Neural progenitor cell (in vitro differentiated cells): ENCODE measurements around the gene FLT3. TPM values are rescaled to one million over a fixed set of nuclear protein-coding genes. Genes with fewer than 3 reads are reported as not detected.
A peak's percentile ranks its signal among the peaks of the same experiment; 100 is the strongest.

Experiments used
- DNase-seq: peaks from one replicate; pipeline ENCODE4 v3.0.0-alpha.2; 2016; ENCODE audit warnings: low spot score
- H2AFZ ChIP-seq: fragments of 200-600 bp; sonication (generic); replicated peaks from 2 replicates; pipeline ENCODE4 v1.6.1; 2016; ENCODE audit warnings: antibody characterized with exemption
- H3F3A ChIP-seq: fragments of 200-600 bp; sonication (generic); 2 replicates; pipeline ENCODE4 v1.6.1; 2016; ENCODE audit warnings: antibody characterized with exemption, low read depth
- H3K27ac ChIP-seq: fragments of 200-600 bp; sonication (generic); 2 replicates; pipeline ENCODE4 v1.5.1; 2016; ENCODE audit warnings: mild to moderate bottlenecking
- H3K27me3 ChIP-seq: fragments of 200-600 bp; sonication (generic); 2 replicates; pipeline ENCODE4 v1.6.1; 2016; ENCODE audit warnings: mild to moderate bottlenecking, moderate library complexity
- H3K36me3 ChIP-seq: fragments of 200-600 bp; sonication (generic); 2 replicates; pipeline ENCODE4 v1.5.1; 2016
- H3K4me1 ChIP-seq: fragments of 200-600 bp; sonication (generic); 2 replicates; pipeline ENCODE4 v1.6.1; 2016; ENCODE audit warnings: mixed run types
- H3K4me2 ChIP-seq: fragments of 200-600 bp; sonication (generic); 2 replicates; pipeline ENCODE4 v1.6.1; 2016
- H3K4me3 ChIP-seq: fragments of 200-600 bp; sonication (generic); 2 replicates; pipeline ENCODE4 v1.5.1; 2016
- H3K79me2 ChIP-seq: fragments of 200-600 bp; sonication (generic); 2 replicates; pipeline ENCODE4 v1.6.1; 2016; ENCODE audit warnings: low read depth
- H3K9ac ChIP-seq: fragments of 200-600 bp; sonication (generic); 2 replicates; pipeline ENCODE4 v1.6.1; 2016
- H3K9me3 ChIP-seq: fragments of 200-600 bp; sonication (generic); 2 replicates; pipeline ENCODE4 v1.5.1; 2016; ENCODE audit warnings: low read depth
- H4K20me1 ChIP-seq: fragments of 200-600 bp; sonication (generic); 2 replicates; pipeline ENCODE4 v1.6.1; 2016; ENCODE audit warnings: low read depth
- H3K27ac Mint-ChIP-seq: 3 replicates; pipeline ENCODE4 v1.8.0; 2021; ENCODE audit warnings: mixed read lengths
- H3K27me3 Mint-ChIP-seq: 2 replicates; pipeline ENCODE4 v1.8.0; 2022; ENCODE audit warnings: low read depth, mild to moderate bottlenecking, inconsistent platforms, moderate library complexity, mixed read lengths; ENCODE audit not compliant: insufficient read depth
- H3K36me3 Mint-ChIP-seq: 3 replicates; pipeline ENCODE4 v1.8.0; 2021; ENCODE audit warnings: mixed read lengths
- H3K4me1 Mint-ChIP-seq: 3 replicates; pipeline ENCODE4 v1.8.0; 2021; ENCODE audit warnings: mixed read lengths
- H3K4me3 Mint-ChIP-seq: 3 replicates; pipeline ENCODE4 v1.8.0; 2021; ENCODE audit warnings: mild to moderate bottlenecking, moderate library complexity, mixed read lengths
- H3K9me3 Mint-ChIP-seq: 3 replicates; pipeline ENCODE4 v1.8.0; 2020; ENCODE audit warnings: mixed read lengths
- CTCF ChIP-seq: fragments of 200-600 bp; sonication (generic); IDR thresholded peaks from 2 replicates; pipeline ENCODE4 v1.5.1; 2017; ENCODE audit warnings: antibody characterized with exemption, mild to moderate bottlenecking
- EZH2 ChIP-seq: fragments of 200-600 bp; sonication (generic); IDR thresholded peaks from 2 replicates; pipeline ENCODE4 v1.6.1; 2017; ENCODE audit warnings: antibody characterized with exemption, mild to moderate bottlenecking, moderate library complexity
- EZH2phosphoT487 ChIP-seq: fragments of 200-600 bp; sonication (generic); IDR thresholded peaks from 2 replicates; pipeline ENCODE4 v1.6.1; 2017; ENCODE audit warnings: antibody characterized with exemption
- total RNA-seq: library from RNA; depleted of rRNA; stranded (reverse); fragments of >200 nt; gene quantifications from 2 replicates; pipeline ENCODE4 v1.2.3, GENCODE V29; 2015; ENCODE audit warnings: low replicate concordance

Gene FLT3
- total RNA-seq, 1 donor from 2014 or later = 0.58 TPM

- H3K27me3 Mint-ChIP-seq = peaks cover 2% of the 10 kb centered on the region
- H3K9me3 Mint-ChIP-seq = no peaks in the 10 kb centered on the region
- no peaks in the 10 kb centered on the region for H3K4me1 ChIP-seq
- H3K4me1 Mint-ChIP-seq = no peaks in the 10 kb centered on the region
- no peak overlapping the region for H3K4me2 ChIP-seq
- H3K4me3 ChIP-seq = no peak overlapping the region
- no peak overlapping the region for H3K4me3 Mint-ChIP-seq
- H3K9me3 ChIP-seq = no peaks in the 10 kb centered on the region
- peaks cover 19% of the 10 kb centered on the region for H3F3A ChIP-seq
- TF ChIP-seq EZH2phosphoT487 (no peak), EZH2 (no peak)
- H3K79me2 ChIP-seq = no peaks in the 10 kb centered on the region
- H3K27ac Mint-ChIP-seq = no peak overlapping the region
- H3K36me3 Mint-ChIP-seq = no peaks in the 10 kb centered on the region
- H3K9ac ChIP-seq = no peak overlapping the region
- no peak overlapping the region for H2AFZ ChIP-seq
- no peaks in the 10 kb centered on the region for H4K20me1 ChIP-seq
- H3K27ac ChIP-seq = no peak overlapping the region
- peaks cover 4% of the 10 kb centered on the region for H3K27me3 ChIP-seq
- no peak for DNase-seq
- no peaks in the 10 kb centered on the region for H3K36me3 ChIP-seq
Measured at GRCh38 chr13:28002886-28003698, 97.3 kb downstream of the FLT3 start.

- no peaks in the 10 kb centered on the region for H3K9me3 ChIP-seq
- Mint-ChIP-seq H3K9me3 (no peaks in the 10 kb centered on the region), H3K4me1 (no peaks in the 10 kb centered on the region), H3K27me3 (peaks cover 2% of the 10 kb centered on the region), H3K27ac (no peak overlapping the region), H3K4me3 (no peak overlapping the region), H3K36me3 (no peaks in the 10 kb centered on the region)
- DNase-seq = no peak
- no peaks in the 10 kb centered on the region for H4K20me1 ChIP-seq
- H2AFZ ChIP-seq = no peak overlapping the region
- TF ChIP-seq EZH2phosphoT487 (no peak), EZH2 (no peak), CTCF (no peak)
- no peak overlapping the region for H3K4me3 ChIP-seq
- no peaks in the 10 kb centered on the region for H3K79me2 ChIP-seq
- H3K4me1 ChIP-seq = no peaks in the 10 kb centered on the region
- H3K9ac ChIP-seq = no peak overlapping the region
- peaks cover 4% of the 10 kb centered on the region for H3K27me3 ChIP-seq
- no peak overlapping the region for H3K4me2 ChIP-seq
- H3K36me3 ChIP-seq = no peaks in the 10 kb centered on the region
- peaks cover 23% of the 10 kb centered on the region for H3F3A ChIP-seq
- no peak overlapping the region for H3K27ac ChIP-seq
Measured at GRCh38 chr13:28001837-28002473, 98.4 kb downstream of the FLT3 start.

GRCh38 chr13:28001049-28001448, 99.3 kb downstream of the FLT3 start:
- H3K27ac Mint-ChIP-seq = no peak overlapping the region
- no peaks in the 10 kb centered on the region for H3K36me3 ChIP-seq
- TF ChIP-seq CTCF (no peak), EZH2 (no peak), EZH2phosphoT487 (no peak)
- H3K9me3 ChIP-seq = no peaks in the 10 kb centered on the region
- no peak overlapping the region for H2AFZ ChIP-seq
- H3K27me3 Mint-ChIP-seq = peaks cover 2% of the 10 kb centered on the region
- H3K27me3 ChIP-seq = peaks cover 4% of the 10 kb centered on the region
- no peak overlapping the region for H3K4me3 Mint-ChIP-seq
- H3K4me2 ChIP-seq = no peak overlapping the region
- no peak overlapping the region for H3K9ac ChIP-seq
- no peaks in the 10 kb centered on the region for H3K36me3 Mint-ChIP-seq
- H3K9me3 Mint-ChIP-seq = no peaks in the 10 kb centered on the region
- no peaks in the 10 kb centered on the region for H3K79me2 ChIP-seq
- H3K4me1 ChIP-seq = no peaks in the 10 kb centered on the region
- H4K20me1 ChIP-seq = no peaks in the 10 kb centered on the region
- no peak overlapping the region for H3K4me3 ChIP-seq
- no peak for DNase-seq
- peaks cover 23% of the 10 kb centered on the region for H3F3A ChIP-seq
- no peak overlapping the region for H3K27ac ChIP-seq
- H3K4me1 Mint-ChIP-seq = no peaks in the 10 kb centered on the region

- no peaks in the 10 kb centered on the region for H3K36me3 Mint-ChIP-seq
- Histone ChIP-seq H3K27ac (no peak overlapping the region), H3K27me3 (peaks cover 4% of the 10 kb centered on the region), H3K79me2 (no peaks in the 10 kb centered on the region), H3K9me3 (no peaks in the 10 kb centered on the region), H3K4me2 (no peak overlapping the region), H3K4me3 (no peak overlapping the region), H3K36me3 (no peaks in the 10 kb centered on the region), H3K9ac (no peak overlapping the region), H4K20me1 (no peaks in the 10 kb centered on the region), H3F3A (peaks cover 23% of the 10 kb centered on the region), H2AFZ (peak overlapping the region; percentile 7), H3K4me1 (no peaks in the 10 kb centered on the region)
- H3K4me3 Mint-ChIP-seq = no peak overlapping the region
- H3K27me3 Mint-ChIP-seq = peaks cover 2% of the 10 kb centered on the region
- no peak overlapping the region for H3K27ac Mint-ChIP-seq
- no peak for TF ChIP-seq EZH2
- no peak for TF ChIP-seq CTCF
- no peak for TF ChIP-seq EZH2phosphoT487
- no peaks in the 10 kb centered on the region for H3K4me1 Mint-ChIP-seq
- DNase-seq = peak; percentile 23
- no peaks in the 10 kb centered on the region for H3K9me3 Mint-ChIP-seq
Measured at GRCh38 chr13:28000567-28000966, 99.8 kb downstream of the FLT3 start.
